Osteoblast (primary cell): ENCODE measurements around the gene DLX4. TPM values are rescaled to one million over a fixed set of nuclear protein-coding genes. Genes with fewer than 3 reads are reported as not detected.

Experiments
- DNase-seq: peaks from one replicate; pipeline ENCODE4 v3.0.0; 2011; ENCODE audit warnings: low spot score, mixed read lengths; ENCODE audit not compliant: insufficient read length; ENCODE audit errors: missing footprints
- H2AFZ ChIP-seq: 2 replicates; pipeline ENCODE4 v1.6.0; 2011; ENCODE audit warnings: mild to moderate bottlenecking, low read length
- H3K27ac ChIP-seq: 2 replicates; pipeline ENCODE4 v1.5.1; 2011; ENCODE audit warnings: mild to moderate bottlenecking, low read depth, low read length, moderate library complexity
- H3K27me3 ChIP-seq: 2 replicates; pipeline ENCODE4 v1.6.0; 2012; ENCODE audit warnings: mild to moderate bottlenecking, control low read depth, inconsistent platforms, low read length, moderate library complexity; ENCODE audit not compliant: insufficient read depth
- H3K36me3 ChIP-seq: 2 replicates; pipeline ENCODE4 v1.5.1; 2011; ENCODE audit warnings: mild to moderate bottlenecking, low read length, control low read depth, moderate library complexity; ENCODE audit not compliant: insufficient read depth
- H3K4me1 ChIP-seq: 2 replicates; pipeline ENCODE4 v1.5.1; 2011; ENCODE audit warnings: mild to moderate bottlenecking, low read length, control low read depth, moderate library complexity; ENCODE audit not compliant: insufficient read depth
- H3K4me2 ChIP-seq: 2 replicates; pipeline ENCODE4 v1.6.0; 2011; ENCODE audit warnings: mild to moderate bottlenecking, low read length; ENCODE audit not compliant: insufficient read depth
- H3K4me3 ChIP-seq: fragments of 200-600 bp; sonication (generic); 3 replicates; pipeline ENCODE4 v1.5.1; 2012; ENCODE audit warnings: mild to moderate bottlenecking, low read length, inconsistent platforms; ENCODE audit not compliant: insufficient read depth
- H3K79me2 ChIP-seq: 2 replicates; pipeline ENCODE4 v1.6.0; 2012; ENCODE audit warnings: mild to moderate bottlenecking, low read length, control low read depth, inconsistent platforms; ENCODE audit not compliant: insufficient read depth
- H3K9me3 ChIP-seq: 2 replicates; pipeline ENCODE4 v1.5.1; 2011; ENCODE audit warnings: low read depth, low read length, control low read depth
- H4K20me1 ChIP-seq: 2 replicates; pipeline ENCODE4 v1.6.0; 2012; ENCODE audit warnings: mild to moderate bottlenecking, low read length, control low read depth; ENCODE audit not compliant: insufficient read depth
- total RNA-seq: library from RNA; depleted of rRNA; stranded (reverse); fragments of >200 nt; gene quantifications from 2 replicates; pipeline ENCODE4 v1.2.3, GENCODE V29; 2012
- TF ChIP-seq, protein P1 (sequence below): IDR thresholded peaks from 2 replicates; pipeline ENCODE4 v1.5.1; 2011; ENCODE audit warnings: mild to moderate bottlenecking, low read depth, low read length, moderate library complexity; ENCODE audit errors: extremely low read depth

DLX4 gene
- total RNA-seq, 1 donor, result under 0.01 TPM

DNA sequence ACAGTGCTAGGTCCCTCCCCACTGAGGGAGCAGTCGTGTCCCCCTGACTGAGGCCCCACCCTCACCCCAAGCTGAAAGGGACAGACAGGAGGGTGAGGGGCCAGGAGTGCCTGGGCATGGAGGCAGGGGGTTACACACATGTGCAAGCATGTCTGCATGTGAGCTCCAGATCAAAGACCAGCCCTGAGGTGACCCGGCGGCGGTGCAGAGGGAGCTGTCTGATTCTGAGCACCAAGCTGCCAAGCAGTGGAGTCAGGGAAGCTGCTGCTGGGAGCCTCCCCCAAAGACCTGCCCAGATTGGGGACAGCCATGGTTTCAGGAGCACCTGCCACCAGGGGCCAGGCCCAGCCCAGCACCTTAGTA is 20.5 kb downstream of the DLX4 start:
- Histone ChIP-seq H3K36me3 (peaks cover 6% of the 10 kb centered on the region), H3K4me1 (peaks cover 26% of the 10 kb centered on the region), H2AFZ (no peak overlapping the region), H3K79me2 (peaks cover 14% of the 10 kb centered on the region), H3K27me3 (peaks cover 3% of the 10 kb centered on the region), H3K27ac (no peak overlapping the region), H4K20me1 (peaks cover 6% of the 10 kb centered on the region), H3K4me2 (no peak overlapping the region), H3K4me3 (no peak overlapping the region), H3K9me3 (no peaks in the 10 kb centered on the region)
- TF ChIP-seq, protein P1, sequence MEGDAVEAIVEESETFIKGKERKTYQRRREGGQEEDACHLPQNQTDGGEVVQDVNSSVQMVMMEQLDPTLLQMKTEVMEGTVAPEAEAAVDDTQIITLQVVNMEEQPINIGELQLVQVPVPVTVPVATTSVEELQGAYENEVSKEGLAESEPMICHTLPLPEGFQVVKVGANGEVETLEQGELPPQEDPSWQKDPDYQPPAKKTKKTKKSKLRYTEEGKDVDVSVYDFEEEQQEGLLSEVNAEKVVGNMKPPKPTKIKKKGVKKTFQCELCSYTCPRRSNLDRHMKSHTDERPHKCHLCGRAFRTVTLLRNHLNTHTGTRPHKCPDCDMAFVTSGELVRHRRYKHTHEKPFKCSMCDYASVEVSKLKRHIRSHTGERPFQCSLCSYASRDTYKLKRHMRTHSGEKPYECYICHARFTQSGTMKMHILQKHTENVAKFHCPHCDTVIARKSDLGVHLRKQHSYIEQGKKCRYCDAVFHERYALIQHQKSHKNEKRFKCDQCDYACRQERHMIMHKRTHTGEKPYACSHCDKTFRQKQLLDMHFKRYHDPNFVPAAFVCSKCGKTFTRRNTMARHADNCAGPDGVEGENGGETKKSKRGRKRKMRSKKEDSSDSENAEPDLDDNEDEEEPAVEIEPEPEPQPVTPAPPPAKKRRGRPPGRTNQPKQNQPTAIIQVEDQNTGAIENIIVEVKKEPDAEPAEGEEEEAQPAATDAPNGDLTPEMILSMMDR, result no peak
- peak; percentile 58 for DNase-seq

- peaks cover 34% of the 10 kb centered on the region for H3K4me1 ChIP-seq
- peaks cover 6% of the 10 kb centered on the region for H4K20me1 ChIP-seq
- H3K36me3 ChIP-seq, result peaks cover 6% of the 10 kb centered on the region
- H2AFZ ChIP-seq, result no peak overlapping the region
- no peak overlapping the region for H3K4me3 ChIP-seq
- H3K79me2 ChIP-seq, result peaks cover 20% of the 10 kb centered on the region
- TF ChIP-seq, protein P1, result no peak
- H3K27me3 ChIP-seq, result peaks cover 3% of the 10 kb centered on the region
- no peak overlapping the region for H3K27ac ChIP-seq
- H3K9me3 ChIP-seq, result no peaks in the 10 kb centered on the region
- H3K4me2 ChIP-seq, result no peak overlapping the region
- DNase-seq, result peak; percentile 57
Measured at GRCh38 chr17:49990331-49990730, 21.3 kb downstream of the DLX4 start.

DNA sequence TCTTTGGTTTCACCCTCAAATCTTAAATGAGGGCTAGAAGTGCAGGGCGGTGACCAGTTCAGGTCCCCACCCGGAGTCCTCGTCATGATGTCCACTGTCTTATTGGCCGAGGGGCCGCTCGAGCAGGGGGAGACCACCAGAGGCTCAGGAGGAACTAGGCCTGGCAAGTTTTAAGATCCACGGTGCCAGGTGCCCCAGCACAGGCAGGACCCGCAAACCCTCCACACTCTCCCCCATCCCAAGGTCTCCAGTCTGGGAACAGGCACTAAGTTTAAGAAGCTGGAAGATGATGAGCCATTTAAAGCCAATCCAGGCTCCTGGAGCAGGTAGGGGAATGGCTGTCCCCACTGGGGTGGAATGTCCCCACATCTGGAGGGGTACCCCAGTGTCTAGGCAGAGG is 21.9 kb downstream of the DLX4 start:
- H3K27me3 ChIP-seq, result peaks cover 3% of the 10 kb centered on the region

GRCh38 chr17:49991409-49991808 is 22.4 kb downstream of the DLX4 start:
- peak; percentile 65 for DNase-seq
- TF ChIP-seq, protein P1, result no peak
- H3K36me3 ChIP-seq, result peaks cover 6% of the 10 kb centered on the region
- no peak overlapping the region for H3K4me3 ChIP-seq
- H3K27me3 ChIP-seq, result peaks cover 3% of the 10 kb centered on the region
- H4K20me1 ChIP-seq, result peaks cover 6% of the 10 kb centered on the region
- peaks cover 21% of the 10 kb centered on the region for H3K79me2 ChIP-seq
- H3K4me1 ChIP-seq, result peaks cover 39% of the 10 kb centered on the region
- no peaks in the 10 kb centered on the region for H3K9me3 ChIP-seq
- H3K27ac ChIP-seq, result no peak overlapping the region
- H3K4me2 ChIP-seq, result no peak overlapping the region
- no peak overlapping the region for H2AFZ ChIP-seq

More for the DNA sequence above, 21.9 kb downstream of the DLX4 start:
- H3K9me3 ChIP-seq, result no peaks in the 10 kb centered on the region
- TF ChIP-seq, protein P1, result no peak
- peaks cover 6% of the 10 kb centered on the region for H3K36me3 ChIP-seq
- peak; percentile 32 for DNase-seq
- peaks cover 6% of the 10 kb centered on the region for H4K20me1 ChIP-seq
- H3K79me2 ChIP-seq, result peaks cover 21% of the 10 kb centered on the region
- no peak overlapping the region for H3K4me2 ChIP-seq
- no peak overlapping the region for H3K4me3 ChIP-seq
- no peak overlapping the region for H3K27ac ChIP-seq
- no peak overlapping the region for H2AFZ ChIP-seq
- peaks cover 39% of the 10 kb centered on the region for H3K4me1 ChIP-seq
